GM12878 (cell line): ENCODE results near the gene IER2. TPM values are rescaled to one million over a fixed set of nuclear protein-coding genes. Genes with fewer than 3 reads are reported as not detected.

Experiments
- CEBPZ ChIP-seq: fragments of 150-350 bp; IDR thresholded peaks from 2 replicates; pipeline ENCODE4 v1.6.1; 2016; ENCODE audit warnings: low read depth, low read length
- NR2C1 ChIP-seq: fragments of 450-650 bp; IDR thresholded peaks from 2 replicates; pipeline ENCODE4 v1.6.1; 2017; ENCODE audit warnings: antibody characterized with exemption, mild to moderate bottlenecking, moderate library complexity
- SIN3A ChIP-seq: IDR thresholded peaks from 2 replicates; pipeline ENCODE4 v1.6.1; 2012; ENCODE audit warnings: low read depth, low read length, improper control_type of control experiment
- ZNF687 ChIP-seq: fragments of 450-650 bp; IDR thresholded peaks from 2 replicates; pipeline ENCODE4 v1.6.1; 2017; ENCODE audit warnings: mild to moderate bottlenecking, moderate library complexity
- polyA plus RNA-seq, 11 experiments: library from polyadenylated mRNA; depleted of rRNA in 4 of 11; unstranded in 6 of 11; stranded (reverse) in 5 of 11; fragments of >200 nt; fragmentation: Nextera tagmentation in 4 of 11; fragmentation: Illumina TruSeq in 1 of 11; extraction: Ambion mirVana in 4 of 11; extraction: Trizol in 1 of 11; gene quantifications; 1 replicate in 1 of 11; 2 replicates in 10 of 11; pipeline versions ENCODE4 v1.2.1 to v1.2.3, GENCODE V29; 2011 to 2016; ENCODE audit warnings: inconsistent platforms in 2 of 11, missing spikeins in 2 of 11, low read depth in 1 of 11
- total RNA-seq, 4 experiments: library from RNA; depleted of rRNA in 3 of 4; stranded (reverse); fragments of >200 nt in 3 of 4; fragmentation: Illumina TruSeq in 1 of 4; extraction: Trizol in 1 of 4; gene quantifications; 2 replicates each; pipeline versions ENCODE4 v1.2.1 to v1.2.3, GENCODE V29; 2013 to 2021

Gene IER2
- total and polyA plus RNA-seq, 10 of the 15 experiments (the other 5 are each of a cell fraction or from before 2014, with no cell fraction given): 2.8 to 94.5 (median 24.9) TPM

GRCh38 chr19:13149628-13150186, 504 bp upstream of the IER2 start (continued):
- TF ChIP-seq CEBPZ: no peak
- 0 out of 2 replicates have a peak, but pooled peaks have one; percentile 27 for TF ChIP-seq ZNF687
- TF ChIP-seq SIN3A: peak; percentile 22
- no peak for TF ChIP-seq NR2C1
